K562 (cell line): ENCODE data around the gene SPTBN4. TPM values are rescaled to one million over a fixed set of nuclear protein-coding genes. Genes with fewer than 3 reads are reported as not detected.

ENCODE experiments used
- BRF1 ChIP-seq: IDR thresholded peaks from 3 replicates; pipeline ENCODE4 v1.6.1; 2011; ENCODE audit warnings: borderline replicate concordance, mild to moderate bottlenecking; ENCODE audit not compliant: insufficient read length; ENCODE audit errors: extremely low read depth
- CBX5 ChIP-seq: IDR thresholded peaks from 2 replicates; pipeline ENCODE4 v1.6.1; 2014; ENCODE audit warnings: low read depth, borderline replicate concordance
- E2F5 ChIP-seq: sonication (generic); formaldehyde crosslinking; IDR thresholded peaks from 2 replicates; pipeline ENCODE4 v1.8.0; 2022; ENCODE audit warnings: mild to moderate bottlenecking, missing genetic modification reagents
- EWSR1 ChIP-seq: fragments of 450-650 bp; IDR thresholded peaks from 2 replicates; pipeline ENCODE4 v1.6.1; 2018; ENCODE audit warnings: borderline replicate concordance, mild to moderate bottlenecking, low read depth, moderate library complexity; ENCODE audit not compliant: partially characterized antibody
- IRF2 ChIP-seq: sonication (generic); formaldehyde crosslinking; IDR thresholded peaks from 2 replicates; pipeline ENCODE4 v1.8.1; 2022; ENCODE audit warnings: mild to moderate bottlenecking, missing genetic modification reagents
- MLX ChIP-seq, 2 experiments: fragments of 450-650 bp in 1 of 2; sonication (generic) in 1 of 2; formaldehyde crosslinking; conservative IDR thresholded peaks; 2 replicates each; pipeline versions ENCODE4 v1.4.0 to v1.8.1; 2020 to 2022; ENCODE audit warnings: mild to moderate bottlenecking in 1 of 2, missing genetic modification reagents in 1 of 2
- MTA1 ChIP-seq: fragments of 450-650 bp; IDR thresholded peaks from 2 replicates; pipeline ENCODE4 v1.6.1; 2017; ENCODE audit warnings: borderline replicate concordance
- MXD1 ChIP-seq: fragments of 250-450 bp; sonication (Bioruptor Pico); IDR thresholded peaks from 2 replicates; pipeline ENCODE4 v1.8.0; 2021; ENCODE audit warnings: borderline replicate concordance, mild to moderate bottlenecking, moderate library complexity; ENCODE audit not compliant: poor library complexity, severe bottlenecking
- NCOA1 ChIP-seq: fragments of 450-650 bp; IDR thresholded peaks from 2 replicates; pipeline ENCODE4 v1.6.1; 2016; ENCODE audit warnings: low read depth
- NR4A1 ChIP-seq, 2 experiments: fragments of 250-450 bp in 1 of 2; fragments of 450-650 bp in 1 of 2; sonication (Bioruptor Pico) in 1 of 2; IDR thresholded peaks; 2 replicates each; pipeline versions ENCODE4 v1.4.0 to v1.6.1; 2016 to 2020; ENCODE audit warnings: mild to moderate bottlenecking in 2 of 2, missing compliant biosample characterization in 1 of 2, missing genetic modification characterization in 1 of 2, moderate library complexity in 1 of 2
- PHF20 ChIP-seq: fragments of 450-650 bp; IDR thresholded peaks from 2 replicates; pipeline ENCODE4 v1.6.1; 2018; ENCODE audit not compliant: partially characterized antibody
- POLR3G ChIP-seq: IDR thresholded peaks from 2 replicates; pipeline ENCODE4 v1.6.1; 2011; ENCODE audit not compliant: insufficient read length, insufficient replicate concordance; ENCODE audit errors: extremely low read depth
- SP1 ChIP-seq: sonication (generic); formaldehyde crosslinking; IDR thresholded peaks from 2 replicates; pipeline ENCODE4 v1.8.1; 2022; ENCODE audit warnings: mild to moderate bottlenecking, missing genetic modification reagents
- TAF9B ChIP-seq: fragments of 450-650 bp; IDR thresholded peaks from 2 replicates; pipeline ENCODE4 v1.6.1; 2018; ENCODE audit warnings: mild to moderate bottlenecking; ENCODE audit not compliant: partially characterized antibody
- U2AF1 ChIP-seq: fragments of 200-400 bp; formaldehyde crosslinking; optimal IDR thresholded peaks from 2 replicates; pipeline ENCODE3; 2017; ENCODE audit warnings: mild to moderate bottlenecking, low read depth, low read length, moderate library complexity
- ZMIZ1 ChIP-seq, 2 experiments: fragments of 150-350 bp in 1 of 2; IDR thresholded peaks; 2 replicates each; pipeline ENCODE4 v1.6.1; 2012 to 2016; ENCODE audit warnings: low read depth in 2 of 2, low read length in 2 of 2, mild to moderate bottlenecking in 1 of 2, moderate library complexity in 1 of 2
- ZNF12 ChIP-seq: sonication (generic); formaldehyde crosslinking; IDR thresholded peaks from 2 replicates; pipeline ENCODE4 v1.4.0; 2020; ENCODE audit warnings: mild to moderate bottlenecking, missing genetic modification reagents
- ZNF174 ChIP-seq: fragments of 250-450 bp; sonication (Bioruptor Pico); IDR thresholded peaks from 2 replicates; pipeline ENCODE4 v1.4.0; 2020; ENCODE audit warnings: mild to moderate bottlenecking
- ZNF41 ChIP-seq: fragments of 250-450 bp; sonication (Bioruptor Pico); conservative IDR thresholded peaks from 2 replicates; pipeline ENCODE4 v1.4.0; 2020; ENCODE audit warnings: mild to moderate bottlenecking
- polyA plus RNA-seq, 8 experiments: library from polyadenylated mRNA; depleted of rRNA in 4 of 8; stranded (reverse) in 5 of 8; unstranded in 3 of 8; fragments of >200 nt; fragmentation: Nextera tagmentation in 2 of 8; fragmentation: Illumina TruSeq in 1 of 8; extraction: Ambion mirVana in 2 of 8; extraction: Trizol in 1 of 8; gene quantifications; 2 replicates each; pipeline versions ENCODE4 v1.2.1 to v1.2.3, GENCODE V29; 2011 to 2014; ENCODE audit warnings: inconsistent platforms in 1 of 8, missing spikeins in 1 of 8
- total RNA-seq, 7 experiments: library from RNA; depleted of rRNA in 6 of 7; stranded (reverse); fragments of >200 nt in 6 of 7; fragmentation: Illumina TruSeq in 2 of 7; extraction: Trizol in 2 of 7; gene quantifications; 2 replicates each; pipeline versions ENCODE4 v1.2.1 to v1.2.3, GENCODE V29; 2011 to 2021; ENCODE audit warnings: low replicate concordance in 1 of 7

SPTBN4 gene
- total and polyA plus RNA-seq, 9 of the 15 experiments (the other 6 are each of a cell fraction or from before 2014, with no cell fraction given): 0.01 to 1.5 (median 0.86) TPM

GRCh38 chr19:40464059-40465024 is 2.5 kb upstream of the SPTBN4 start (continued):
- TF ChIP-seq ZMIZ1 (IDR thresholded peaks at IDR 0.05; ENCODE audit: low read depth in 2 of 2, low read length in 2 of 2) (peak in 1 of 2 experiments; percentile 87; a peak in 2 of 4 replicates), SP1 (CRISPR knock-in tag) (no peak; the same call in 1 of the 2 replicates), EWSR1 (no peak), TAF9B (peak; percentile 81), U2AF1 (no peak), NR4A1 (CRISPR knock-in tag; IDR thresholded peaks at IDR 0.05) (no peak), NR4A1 (tag; IDR thresholded peaks at IDR 0.05) (peak; percentile 80), CBX5 (no peak), NCOA1 (peak; percentile 85; the same call in 1 of the 2 replicates), MXD1 (CRISPR knock-in tag) (no peak), ZNF41 (CRISPR knock-in tag) (no peak; the same call in 1 of the 2 replicates), POLR3G (no peak), ZNF174 (CRISPR knock-in tag) (no peak), MTA1 (peak; percentile 55), IRF2 (no peak), ZNF12 (no peak), PHF20 (no peak), E2F5 (CRISPR knock-in tag) (no peak), MLX (CRISPR knock-in tag; conservative IDR thresholded peaks at IDR 0.05) (no peak), BRF1 (no peak)
